A549 (cell line): ENCODE data around the gene TMEFF2. TPM values are rescaled to one million over a fixed set of nuclear protein-coding genes. Genes with fewer than 3 reads are reported as not detected.
A peak's percentile ranks its signal among the peaks of the same experiment; 100 is the strongest.

Experiments used
- ATAC-seq, 2 experiments: fragments of 200-7000 bp in 1 of 2; fragments of >200 bp in 1 of 2; cut with Nextera tagmentation in 1 of 2; cut with Tn5 transposase in 1 of 2; 3 replicates each; pipeline versions ENCODE4 v1.8.0 to v1.9.1; 2018 to 2020; ENCODE audit warnings: mild to moderate bottlenecking in 1 of 2, moderate library complexity in 1 of 2
- CTCF ChIA-PET: fragments of 300-600 bp; sonication (Branson Sonifier 250); formaldehyde crosslinking; extraction: SDS; loops from one replicate; lab custom pipeline; 2021; ENCODE audit warnings: antibody characterized with exemption, inconsistent platforms; lab: Yijun Ruan, JAX
- POLR2A ChIA-PET: fragments of 350-600 bp; formaldehyde crosslinking; extraction: SDS; loops from one replicate; lab custom pipeline; 2021; ENCODE audit warnings: antibody characterized with exemption, inconsistent platforms; lab: Yijun Ruan, JAX
- DNase-seq, 2 experiments: peaks; one replicate each; pipeline versions ENCODE4 v3.0.0 to v3.0.0-alpha.2; 2011 to 2016; ENCODE audit warnings: low read depth in 1 of 2, low spot score in 1 of 2
- FAIRE-seq: peaks from 2 replicates; lab custom pipeline; 2011; peaks lifted over from hg19 to GRCh38; lab: Jason Lieb, UNC
- H3K27ac ChIP-seq, 2 experiments: fragments of >200 bp; sonication (Bioruptor Twin); formaldehyde crosslinking; 3 replicates each; pipeline ENCODE4 v1.5.1; 2016 to 2017
- H3K4me1 ChIP-seq: fragments of >200 bp; sonication (Bioruptor Twin); formaldehyde crosslinking; 3 replicates; pipeline ENCODE4 v1.6.1; 2016
- H3K4me2 ChIP-seq: fragments of >200 bp; sonication (Bioruptor Twin); formaldehyde crosslinking; 3 replicates; pipeline ENCODE4 v1.6.1; 2016
- H3K4me3 ChIP-seq: fragments of >200 bp; sonication (Bioruptor Twin); formaldehyde crosslinking; 3 replicates; pipeline ENCODE4 v1.5.1; 2016
- H3K9me3 ChIP-seq: fragments of >200 bp; sonication (Bioruptor Twin); formaldehyde crosslinking; 3 replicates; pipeline ENCODE4 v1.6.1; 2016
- BHLHE40 ChIP-seq: IDR thresholded peaks from 2 replicates; pipeline ENCODE4 v1.6.1; 2012; ENCODE audit warnings: low read depth, low read length, inconsistent platforms
- CBX8 ChIP-seq: fragments of 200-600 bp; sonication (generic); IDR thresholded peaks from 2 replicates; pipeline ENCODE4 v1.6.1; 2016
- CHD2 ChIP-seq: fragments of 150-350 bp; IDR thresholded peaks from 2 replicates; pipeline ENCODE4 v1.6.1; 2014; ENCODE audit warnings: low read length; ENCODE audit not compliant: partially characterized antibody
- CHD4 ChIP-seq: fragments of 200-600 bp; sonication (generic); IDR thresholded peaks from 2 replicates; pipeline ENCODE4 v1.6.1; 2016; ENCODE audit warnings: antibody characterized with exemption, mild to moderate bottlenecking, borderline replicate concordance
- ESRRA ChIP-seq: fragments of 150-350 bp; IDR thresholded peaks from 2 replicates; pipeline ENCODE4 v1.6.1; 2014; ENCODE audit warnings: mild to moderate bottlenecking, low read length, borderline replicate concordance
- FOSB ChIP-seq: fragments of 250-450 bp; sonication (Bioruptor Pico); IDR thresholded peaks from 2 replicates; pipeline ENCODE4 v1.5.0; 2020; ENCODE audit warnings: mild to moderate bottlenecking, moderate library complexity
- GATA3 ChIP-seq: IDR thresholded peaks from 2 replicates; pipeline ENCODE4 v1.6.1; 2012; ENCODE audit warnings: borderline replicate concordance
- HOXB13 ChIP-seq: fragments of 250-450 bp; sonication (Bioruptor Pico); IDR thresholded peaks from 2 replicates; pipeline ENCODE4 v1.5.0; 2020; ENCODE audit warnings: low read depth, mild to moderate bottlenecking, moderate library complexity
- HOXB5 ChIP-seq: fragments of 250-450 bp; sonication (Bioruptor Pico); IDR thresholded peaks from 2 replicates; pipeline ENCODE4 v1.5.0; 2020; ENCODE audit warnings: mild to moderate bottlenecking, moderate library complexity
- MAZ ChIP-seq: fragments of 150-350 bp; IDR thresholded peaks from 2 replicates; pipeline ENCODE4 v1.6.1; 2014; ENCODE audit warnings: antibody characterized with exemption, low read depth, low read length, borderline replicate concordance
- MYC ChIP-seq: IDR thresholded peaks from 2 replicates; pipeline ENCODE4 v1.6.1; 2012; ENCODE audit warnings: mild to moderate bottlenecking, inconsistent platforms, low read length, improper control_type of control experiment, borderline replicate concordance
- POLR2A ChIP-seq: IDR thresholded peaks from 2 replicates; pipeline ENCODE4 v1.6.1; 2012; ENCODE audit warnings: mild to moderate bottlenecking, low read length
- POLR2AphosphoS2 ChIP-seq: conservative IDR thresholded peaks from 2 replicates; pipeline ENCODE4 v1.6.1; 2012; ENCODE audit warnings: low read length, improper control_type of control experiment, inconsistent platforms
- RAD21 ChIP-seq, 2 experiments: fragments of >200 bp in 1 of 2; sonication (Bioruptor Twin) in 1 of 2; formaldehyde crosslinking in 1 of 2; IDR thresholded peaks in 1 of 2; conservative IDR thresholded peaks in 1 of 2; 2 replicates in 1 of 2; 3 replicates in 1 of 2; pipeline ENCODE4 v1.6.1; 2012 to 2018; ENCODE audit warnings: inconsistent platforms in 1 of 2
- RFX5 ChIP-seq: fragments of 450-650 bp; IDR thresholded peaks from 2 replicates; pipeline ENCODE4 v1.7.1; 2014; ENCODE audit warnings: antibody characterized with exemption, mild to moderate bottlenecking, moderate library complexity
- RNF2 ChIP-seq: fragments of 200-600 bp; sonication (generic); IDR thresholded peaks from 2 replicates; pipeline ENCODE4 v1.6.1; 2016; ENCODE audit warnings: low read depth, mild to moderate bottlenecking, antibody characterized with exemption, moderate library complexity, borderline replicate concordance
- ZFP36 ChIP-seq: fragments of 450-650 bp; IDR thresholded peaks from 2 replicates; pipeline ENCODE4 v1.6.1; 2014; ENCODE audit warnings: borderline replicate concordance; ENCODE audit not compliant: partially characterized antibody
- WGBS: methylation state at CpG from one replicate; pipeline ENCODE4 v1.1.6; 2017; ENCODE audit errors: missing lambda C conversion rate; 5-methylcytosine and 5-hydroxymethylcytosine counted together
- polyA plus RNA-seq, 4 experiments: library from polyadenylated mRNA; depleted of rRNA in 3 of 4; stranded (reverse); fragments of >200 nt; fragmentation: RNase III in 1 of 4; extraction: RNeasy Plus Mini Kit Qiagen cat#74134 plus additional on column Dnase treatment in 1 of 4; gene quantifications; 2 replicates in 3 of 4; 3 replicates in 1 of 4; pipeline ENCODE4 v1.2.3, GENCODE V29; 2011 to 2017
- TF ChIP-seq, protein P1 (sequence below): fragments of >200 bp; sonication (Bioruptor Twin); formaldehyde crosslinking; IDR thresholded peaks from 2 replicates; pipeline ENCODE4 v1.6.1; 2016
- TF ChIP-seq, protein P2 (sequence below): fragments of 150-350 bp; IDR thresholded peaks from 2 replicates; pipeline ENCODE4 v1.6.1; 2014; ENCODE audit warnings: low read depth, mild to moderate bottlenecking, low read length
- TF ChIP-seq, protein P3 (sequence below): IDR thresholded peaks from 2 replicates; pipeline ENCODE4 v1.6.1; 2012

The TMEFF2 gene
- polyA plus RNA-seq, 2 of the 4 experiments (the other 2 are of a cell fraction) = 0.30 to 0.46 TPM

DNA sequence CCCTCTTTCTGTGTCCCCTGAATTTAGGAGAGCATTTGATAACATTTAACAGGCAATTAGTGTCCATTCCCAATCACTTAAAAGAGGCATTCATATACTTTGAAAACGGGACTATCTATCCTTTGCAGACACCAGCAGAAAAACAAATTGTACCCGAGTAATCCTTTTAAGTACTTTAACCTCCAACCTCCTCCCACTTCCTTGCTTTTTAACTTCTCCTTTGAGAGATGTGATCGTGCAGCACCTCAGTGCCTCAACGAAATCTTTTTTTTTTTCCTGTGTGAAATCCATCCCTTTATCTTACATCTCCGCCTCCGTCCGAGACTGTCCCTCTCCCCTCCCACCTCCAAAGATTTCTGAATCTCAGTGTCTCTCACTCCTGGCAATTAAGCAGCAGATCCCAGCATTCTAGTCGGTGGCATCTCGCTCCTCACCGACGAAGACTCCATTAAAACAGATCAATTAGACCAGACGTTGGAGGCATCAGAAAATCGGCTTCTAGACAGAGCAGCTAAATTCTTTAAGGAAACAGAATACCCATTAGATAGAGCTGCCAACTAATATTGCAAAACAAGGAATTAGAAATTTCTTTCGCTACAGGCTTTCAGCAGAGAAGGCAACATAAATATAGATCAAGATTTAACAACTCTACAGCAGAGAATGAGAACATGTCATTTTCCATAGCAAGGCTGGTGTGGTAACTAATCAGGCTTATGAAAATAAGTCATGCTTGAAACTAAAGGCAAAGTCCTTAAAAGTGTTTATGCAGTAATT is 1.9 kb upstream of the TMEFF2 start:
- no peak for ATAC-seq
- 48% methylated on average over 14 of the region's 14 CpGs for WGBS
- CTCF ChIA-PET = interaction anchor here (2.1 kb wide), 1 partner anchor 645 kb away, joined by 5 read pairs; no protein-coding TSS in a partner anchor

DNA sequence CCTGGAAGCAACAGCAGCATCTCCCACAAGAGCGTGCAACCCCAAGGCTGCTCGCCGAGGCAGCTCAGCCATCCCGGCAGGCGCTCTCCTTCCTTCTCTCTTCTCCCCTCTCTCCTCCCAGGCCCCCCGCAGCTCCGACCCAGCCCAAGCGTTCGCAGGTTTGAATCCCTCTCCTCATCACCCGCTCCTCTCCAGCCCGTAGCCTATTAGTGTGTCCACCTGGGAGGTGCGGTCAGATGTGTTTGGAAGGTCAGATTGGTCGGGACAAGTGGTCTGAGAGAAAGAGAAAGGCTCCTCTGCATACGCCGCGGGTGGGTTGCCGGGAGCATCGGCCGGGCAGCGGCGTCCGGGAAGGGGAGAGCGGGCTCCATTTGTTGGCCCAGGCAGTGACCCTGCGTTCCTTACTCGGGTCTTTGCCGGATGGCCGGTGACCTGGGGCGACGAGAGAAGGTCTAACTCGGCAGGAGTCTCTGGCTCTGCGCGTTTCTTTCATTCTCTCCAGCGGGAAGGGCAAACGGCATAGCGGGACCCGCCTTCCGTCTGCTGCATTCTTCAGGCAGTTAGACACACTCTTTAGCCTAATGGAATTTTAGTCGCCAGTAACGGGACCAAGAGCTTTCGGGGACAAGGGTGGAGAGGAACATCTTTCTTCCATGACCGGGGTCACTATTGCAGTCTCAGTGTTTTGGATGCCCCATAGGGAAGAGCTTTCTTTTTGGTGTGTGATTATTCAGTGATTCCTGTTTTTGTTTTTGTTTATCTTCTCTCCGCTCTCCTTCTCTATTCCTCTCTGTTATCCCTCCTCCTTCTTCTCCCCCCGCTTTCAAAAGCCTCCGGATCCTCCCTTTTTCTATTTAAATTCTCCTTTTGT is 1.1 kb upstream of the TMEFF2 start:
- POLR2A ChIA-PET = no interaction called here
- peak overlapping the region in 1 of 2 experiments; percentile 47; a peak in 2 of 6 replicates for H3K27ac ChIP-seq
- WGBS = 2% methylated on average over 42 of the region's 44 CpGs
- ATAC-seq = peak; percentile 36 to 62
- DNase-seq = peak; percentile 10 to 24
- TF ChIP-seq RAD21 (conservative IDR thresholded peaks at IDR 0.05 in 1 of 2, IDR thresholded peaks at IDR 0.05 in 1 of 2) (no peak), HOXB5 (CRISPR knock-in tag) (no peak), MAZ (no peak), CBX8 (no peak), MYC (no peak), POLR2A (no peak), GATA3 (no peak), HOXB13 (no peak), CHD2 (no peak), FOSB (CRISPR knock-in tag) (no peak), CHD4 (no peak), BHLHE40 (no peak), POLR2AphosphoS2 (no peak)
- TF ChIP-seq, protein P1, sequence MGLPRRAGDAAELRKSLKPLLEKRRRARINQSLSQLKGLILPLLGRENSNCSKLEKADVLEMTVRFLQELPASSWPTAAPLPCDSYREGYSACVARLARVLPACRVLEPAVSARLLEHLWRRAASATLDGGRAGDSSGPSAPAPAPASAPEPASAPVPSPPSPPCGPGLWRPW = no peak
- TF ChIP-seq, protein P2, sequence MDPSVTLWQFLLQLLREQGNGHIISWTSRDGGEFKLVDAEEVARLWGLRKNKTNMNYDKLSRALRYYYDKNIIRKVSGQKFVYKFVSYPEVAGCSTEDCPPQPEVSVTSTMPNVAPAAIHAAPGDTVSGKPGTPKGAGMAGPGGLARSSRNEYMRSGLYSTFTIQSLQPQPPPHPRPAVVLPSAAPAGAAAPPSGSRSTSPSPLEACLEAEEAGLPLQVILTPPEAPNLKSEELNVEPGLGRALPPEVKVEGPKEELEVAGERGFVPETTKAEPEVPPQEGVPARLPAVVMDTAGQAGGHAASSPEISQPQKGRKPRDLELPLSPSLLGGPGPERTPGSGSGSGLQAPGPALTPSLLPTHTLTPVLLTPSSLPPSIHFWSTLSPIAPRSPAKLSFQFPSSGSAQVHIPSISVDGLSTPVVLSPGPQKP = no peak
- TF ChIP-seq, protein P3, sequence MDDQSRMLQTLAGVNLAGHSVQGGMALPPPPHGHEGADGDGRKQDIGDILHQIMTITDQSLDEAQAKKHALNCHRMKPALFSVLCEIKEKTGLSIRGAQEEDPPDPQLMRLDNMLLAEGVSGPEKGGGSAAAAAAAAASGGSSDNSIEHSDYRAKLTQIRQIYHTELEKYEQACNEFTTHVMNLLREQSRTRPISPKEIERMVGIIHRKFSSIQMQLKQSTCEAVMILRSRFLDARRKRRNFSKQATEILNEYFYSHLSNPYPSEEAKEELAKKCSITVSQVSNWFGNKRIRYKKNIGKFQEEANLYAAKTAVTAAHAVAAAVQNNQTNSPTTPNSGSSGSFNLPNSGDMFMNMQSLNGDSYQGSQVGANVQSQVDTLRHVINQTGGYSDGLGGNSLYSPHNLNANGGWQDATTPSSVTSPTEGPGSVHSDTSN = no peak
- CTCF ChIA-PET = interaction anchor here (1.0 to 2.1 kb wide), 7 partner anchors 33 to 644 kb away, joined by 3 to 6 read pairs (median 4); no protein-coding TSS in a partner anchor
- H3K4me1 ChIP-seq = peaks cover 8% of the 10 kb centered on the region; the same call in 1 of the 3 replicates
- H3K4me2 ChIP-seq = peak overlapping the region; percentile 98
- H3K9me3 ChIP-seq = no peaks in the 10 kb centered on the region
- H3K4me3 ChIP-seq = peak overlapping the region; percentile 52
- FAIRE-seq = no peak

More for the DNA sequence above, 1.9 kb upstream of the TMEFF2 start:
- POLR2A ChIA-PET = no interaction called here
- DNase-seq (no peak), FAIRE-seq (no peak)
- no peaks in the 10 kb centered on the region for H3K9me3 ChIP-seq
- H3K4me3 ChIP-seq = peak overlapping the region; percentile 52
- H3K4me1 ChIP-seq = peaks cover 8% of the 10 kb centered on the region; the same call in 1 of the 3 replicates
- H3K27ac ChIP-seq = no peak overlapping the region
- TF ChIP-seq CBX8 (peak; percentile 100), RFX5 (no peak), ESRRA (no peak), ZFP36 (peak; percentile 67), RNF2 (peak; percentile 100)
- H3K4me2 ChIP-seq = peak overlapping the region; percentile 98
